Activated CD4-positive, alpha-beta T cell treated with anti-CD3 and anti-CD28 coated beads, Interleukin-10, Interleukin-2, amounts not matched to agents 100 ng/mL and 50 ng/mL, durations not matched to agents 16 hours and 8 hours (primary cell): Measurements from ENCODE around the gene C6orf136.

ENCODE experiments used
- DNase-seq: peaks from one replicate; pipeline ENCODE4 v3.0.0-alpha.2; 2020

The C6orf136 gene

DNA sequence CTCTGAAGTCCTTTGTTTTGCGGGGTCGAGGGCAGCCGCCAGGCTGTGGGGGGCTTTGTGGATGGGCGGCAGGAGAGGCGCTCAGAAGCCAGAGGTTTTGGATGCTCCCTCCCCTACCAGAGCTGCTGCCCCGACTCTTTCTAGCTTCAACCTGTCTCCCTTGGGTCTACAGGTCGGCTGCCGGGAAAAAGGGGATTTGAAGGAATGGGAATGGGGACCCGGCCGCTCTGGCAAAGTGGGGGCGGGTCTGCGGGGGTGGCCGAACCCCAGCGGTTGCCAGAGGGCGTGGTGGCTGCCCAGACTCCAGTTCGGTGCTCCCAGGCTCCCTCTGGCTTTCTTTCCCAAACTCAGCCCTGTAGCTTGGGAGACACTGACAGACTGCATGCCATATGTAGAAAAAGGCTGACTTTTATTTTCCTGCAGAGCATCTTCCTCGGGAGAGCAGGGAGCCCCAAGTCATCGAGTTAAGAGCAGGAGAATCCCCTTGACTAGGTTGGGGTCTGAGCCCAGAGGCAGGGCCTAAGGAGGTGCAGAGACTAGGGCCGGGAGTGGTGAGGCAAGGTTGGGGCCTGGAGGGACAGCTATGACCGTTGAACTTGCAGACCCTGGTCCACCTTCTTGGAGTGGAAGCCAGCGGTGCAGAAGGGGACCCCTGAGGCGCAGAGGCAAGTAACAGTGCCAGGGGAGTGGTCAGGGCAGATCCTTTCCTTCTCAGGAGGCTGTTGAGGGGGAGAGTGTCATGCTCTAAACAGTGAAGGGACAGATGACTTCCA is 40.9 kb downstream of the C6orf136 start:
- DNase-seq, result no peak

DNA sequence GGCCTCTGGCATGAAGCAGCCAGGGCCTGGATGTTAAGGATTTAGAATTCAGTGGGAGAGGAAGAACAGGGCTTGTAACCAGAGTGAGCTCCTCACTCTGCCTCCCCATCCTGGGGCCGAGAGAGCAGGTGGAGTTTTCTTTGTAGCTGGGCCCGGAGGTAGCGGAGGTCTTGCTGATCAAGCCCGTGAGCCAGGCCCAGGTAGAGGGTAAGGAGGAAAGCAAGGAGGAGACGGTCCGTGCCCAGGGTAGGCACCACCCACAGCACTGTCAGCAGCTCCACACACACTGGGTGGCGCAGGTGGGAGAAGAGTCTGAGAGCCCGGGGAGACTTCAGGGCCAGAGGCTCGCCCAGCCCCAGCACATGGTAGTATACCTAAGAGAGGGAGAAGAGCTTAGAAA is 41.6 kb downstream of the C6orf136 start:
- DNase-seq, result no peak

GRCh38 chr6:30689022-30689865 is 42.3 kb downstream of the C6orf136 start:
- DNase-seq, result no peak

DNA sequence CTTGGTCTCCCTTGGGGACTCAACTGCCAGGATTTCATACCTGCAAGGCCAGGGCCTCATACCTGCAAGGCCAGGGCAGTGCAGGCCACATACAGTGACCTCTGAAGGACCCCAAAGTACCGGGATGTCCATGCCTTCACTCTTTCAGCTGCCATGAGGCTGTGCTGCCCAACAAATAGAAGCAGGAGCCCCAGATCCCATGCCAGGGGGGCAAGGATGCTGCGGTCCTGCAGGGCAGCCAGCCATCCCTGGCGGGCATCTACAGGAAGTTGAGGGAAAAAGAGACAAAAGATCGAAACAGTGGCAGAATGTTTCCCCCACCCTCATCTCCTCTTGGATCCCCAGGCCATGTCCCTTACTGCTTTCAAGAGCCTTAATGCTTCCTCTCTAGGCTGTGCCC is 43.1 kb downstream of the C6orf136 start:
- no peak for DNase-seq

GRCh38 chr6:30690403-30691207 is 43.7 kb downstream of the C6orf136 start, which contains the start of gene NRM:
Gene NRM, minus strand, starts transcription at chr6:30690984. Its CDS starts 10 bp downstream, at chr6:30690974.
- peak; percentile 86 for DNase-seq

DNA sequence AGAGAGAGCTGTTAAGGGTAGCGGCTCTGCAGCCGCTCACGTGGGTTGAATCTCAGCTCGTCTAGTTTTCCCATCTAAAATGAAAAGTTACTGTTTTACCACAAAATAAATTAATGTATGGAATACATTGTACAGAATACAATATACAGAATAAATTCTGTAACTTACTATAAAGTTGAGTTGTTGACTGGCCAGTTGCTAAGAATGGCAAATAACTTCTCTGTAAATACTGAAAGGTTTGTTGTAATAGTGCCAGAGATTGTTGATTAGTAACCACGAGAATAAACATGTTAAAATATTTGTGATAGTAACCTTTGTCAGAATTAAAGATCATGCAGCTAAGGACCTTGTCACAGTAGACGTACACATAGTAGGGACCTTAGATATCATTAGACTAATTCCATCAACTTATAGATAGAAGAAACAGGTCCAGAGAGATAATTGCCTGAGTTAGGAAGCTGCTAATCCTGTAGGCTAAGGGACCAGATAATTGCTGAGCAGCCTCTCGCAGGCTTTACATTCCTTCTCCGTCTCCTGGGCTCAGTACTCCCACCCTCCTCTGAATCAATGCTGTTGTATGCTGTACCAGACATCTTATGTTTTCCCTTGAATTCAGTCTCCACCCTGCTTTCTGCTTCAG is 44.4 kb downstream of the C6orf136 start:
- no peak for DNase-seq

DNA sequence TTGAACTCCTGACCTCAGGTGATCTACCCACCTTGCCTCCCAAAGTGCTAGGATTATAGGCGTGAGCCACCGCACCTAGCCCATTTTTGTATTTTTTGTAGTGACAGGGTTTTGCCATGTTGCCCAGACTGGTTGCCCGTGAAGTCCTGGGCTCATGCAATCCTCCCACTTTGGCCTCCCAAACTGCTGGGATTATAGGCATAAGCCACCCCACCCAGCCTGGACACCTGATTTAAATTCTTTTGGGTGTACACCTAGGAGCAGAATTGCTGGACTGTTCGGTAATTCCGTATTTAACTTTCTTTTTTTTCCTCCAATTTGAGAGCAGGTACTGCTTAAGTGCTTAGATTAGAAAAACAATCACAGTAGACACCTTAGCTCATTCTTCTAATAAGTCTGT is 49.5 kb downstream of the C6orf136 start:
- no peak for DNase-seq

DNA sequence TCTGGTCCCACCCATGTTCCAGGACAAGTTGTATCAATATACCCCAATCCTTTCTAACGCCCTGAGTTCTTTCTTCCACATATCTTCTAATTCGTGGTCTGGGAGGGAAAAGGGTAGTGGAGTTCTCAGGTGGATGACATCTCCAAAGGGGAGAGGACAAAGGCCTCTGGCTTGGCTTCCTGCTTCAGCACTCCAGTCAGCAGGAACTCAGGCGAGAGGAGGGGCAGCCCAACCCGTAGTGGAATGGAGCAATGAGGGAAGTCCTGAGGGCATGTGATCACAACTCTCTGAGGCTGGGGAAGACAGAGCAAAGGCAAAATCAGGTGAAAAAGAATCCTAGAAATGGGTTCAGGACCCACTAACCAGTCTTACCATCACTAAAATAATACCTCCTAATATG is 53.4 kb downstream of the C6orf136 start:
- no peak for DNase-seq
